ENCODE results near the gene ANKRD49. TPM values are rescaled to one million over a fixed set of nuclear protein-coding genes. Genes with fewer than 3 reads are reported as not detected.

Gene ANKRD49
- total RNA-seq, 2 donors from 2014 or later: 4.3 to 6.9 TPM

- H3K4me3 ChIP-seq: no peak overlapping the region
- no peak for DNase-seq (ENCODE audit: low spot score)
- no peak for TF ChIP-seq CTCF (IDR thresholded peaks at IDR 0.05)
- no peaks in the 10 kb centered on the region for H3K36me3 ChIP-seq
- no peaks in the 10 kb centered on the region for H3K4me1 ChIP-seq
- no peak overlapping the region for H3K27ac ChIP-seq
- H3K9me3 ChIP-seq: no peaks in the 10 kb centered on the region
- H3K27me3 ChIP-seq: no peaks in the 10 kb centered on the region
Observed at GRCh38 chr11:94526645-94527438, 33.1 kb downstream of the ANKRD49 start.

GRCh38 chr11:94528551-94528950, 34.8 kb downstream of the ANKRD49 start:
- Histone ChIP-seq H3K27me3 (no peaks in the 10 kb centered on the region), H3K4me1 (no peaks in the 10 kb centered on the region), H3K4me3 (no peak overlapping the region), H3K27ac (no peak overlapping the region), H3K9me3 (no peaks in the 10 kb centered on the region), H3K36me3 (no peaks in the 10 kb centered on the region)
- no peak for TF ChIP-seq CTCF (IDR thresholded peaks at IDR 0.05)
- no peak for DNase-seq (ENCODE audit: low spot score)

- H3K4me3 ChIP-seq: no peak overlapping the region
Observed at GRCh38 chr11:94532211-94532610, 38.4 kb downstream of the ANKRD49 start.

GRCh38 chr11:94533206-94533605, 39.4 kb downstream of the ANKRD49 start:
- no peaks in the 10 kb centered on the region for H3K36me3 ChIP-seq
- no peak overlapping the region for H3K4me3 ChIP-seq
- no peak for DNase-seq (ENCODE audit: low spot score)
- H3K4me1 ChIP-seq: peaks cover 0 to 7% of the 10 kb centered on the region in 2 donors
- no peak for TF ChIP-seq CTCF (IDR thresholded peaks at IDR 0.05)
- no peaks in the 10 kb centered on the region for H3K9me3 ChIP-seq
- no peaks in the 10 kb centered on the region for H3K27me3 ChIP-seq
- peak overlapping the region; percentile 47 to 76 for H3K27ac ChIP-seq

More at GRCh38 chr11:94532211-94532610, 38.4 kb downstream of the ANKRD49 start:
- TF ChIP-seq CTCF (IDR thresholded peaks at IDR 0.05): no peak
- Histone ChIP-seq H3K27ac (peak overlapping the region in 1 of 2 donors; percentile 76), H3K36me3 (no peaks in the 10 kb centered on the region), H3K9me3 (no peaks in the 10 kb centered on the region), H3K4me1 (peaks cover 0 to 7% of the 10 kb centered on the region in 2 donors), H3K27me3 (no peaks in the 10 kb centered on the region)
- DNase-seq (ENCODE audit: low spot score): no peak

GRCh38 chr11:94533696-94534630, 40.2 kb downstream of the ANKRD49 start:
- peaks cover 0 to 7% of the 10 kb centered on the region in 2 donors for H3K4me1 ChIP-seq
- no peaks in the 10 kb centered on the region for H3K36me3 ChIP-seq
- peak overlapping the region; percentile 47 to 76 for H3K27ac ChIP-seq
- peak; percentile 77 for DNase-seq (ENCODE audit: low spot score)
- no peak for TF ChIP-seq CTCF (IDR thresholded peaks at IDR 0.05)
- no peak overlapping the region for H3K4me3 ChIP-seq
- H3K27me3 ChIP-seq: no peaks in the 10 kb centered on the region
- H3K9me3 ChIP-seq: no peaks in the 10 kb centered on the region
